Ectodermal cell (in vitro differentiated cells): ENCODE results near the gene CLN6.
"Not testable (repeated sequence)": the region's sequence is repeated elsewhere in the genome, so short reads cannot be mapped to it uniquely, and the experiment has no call there.

ENCODE experiments used
- H3K27ac ChIP-seq: 2 replicates; pipeline ENCODE4 v1.7.0; 2013; ENCODE audit warnings: mild to moderate bottlenecking, low read depth, low read length; ENCODE audit not compliant: insufficient read depth, poor library complexity, severe bottlenecking
- H3K27me3 ChIP-seq: 2 replicates; pipeline ENCODE4 v1.7.0; 2013; ENCODE audit warnings: mild to moderate bottlenecking, low read length; ENCODE audit not compliant: insufficient read depth, control insufficient read depth, poor library complexity, severe bottlenecking
- H3K36me3 ChIP-seq: one replicate; pipeline ENCODE4 v1.7.0; 2013; ENCODE audit warnings: low read length; ENCODE audit not compliant: control insufficient read depth, insufficient read depth
- H3K4me1 ChIP-seq: one replicate; pipeline ENCODE4 v1.7.0; 2013; ENCODE audit warnings: low read length; ENCODE audit not compliant: control insufficient read depth, insufficient read depth
- H3K4me3 ChIP-seq: 2 replicates; pipeline ENCODE4 v1.7.0; 2013; ENCODE audit warnings: low read depth, low read length, control low read depth; ENCODE audit not compliant: insufficient read depth
- H3K9me3 ChIP-seq: 2 replicates; pipeline ENCODE4 v1.7.0; 2013; ENCODE audit warnings: mild to moderate bottlenecking, low read length, moderate library complexity; ENCODE audit not compliant: control insufficient read depth
- WGBS, 2 experiments: methylation state at CpG; one replicate each; pipeline ENCODE4 v1.1.7; 2013; ENCODE audit warnings: missing lambda C conversion rate in 2 of 2; 5-methylcytosine and 5-hydroxymethylcytosine counted together

CLN6 gene

GRCh38 chr15:68256675-68257450, 27.3 kb upstream of the CLN6 start:
- Histone ChIP-seq H3K27ac (peak overlapping the region; percentile 41), H3K27me3 (no peaks in the 10 kb centered on the region), H3K36me3 (no peaks in the 10 kb centered on the region), H3K4me1 (no peaks in the 10 kb centered on the region), H3K4me3 (peak overlapping the region; percentile 55), H3K9me3 (no peaks in the 10 kb centered on the region)
- 8 to 10% methylated on average over 54 to 56 of the region's 57 CpGs for WGBS, 2 experiments

GRCh38 chr15:68252925-68253534, 23.5 kb upstream of the CLN6 start:
- Histone ChIP-seq H3K4me1 (no peaks in the 10 kb centered on the region), H3K27me3 (no peaks in the 10 kb centered on the region), H3K4me3 (no peak overlapping the region), H3K27ac (no peak overlapping the region), H3K9me3 (no peaks in the 10 kb centered on the region), H3K36me3 (no peaks in the 10 kb centered on the region)
- 54 to 60% methylated on average over 7 of the region's 7 CpGs for WGBS, 2 experiments

- no peak overlapping the region for H3K27ac ChIP-seq
- H3K4me3 ChIP-seq: no peak overlapping the region
- 100% methylated on average over 1 of the region's 3 CpGs for WGBS, 2 experiments
- no peaks in the 10 kb centered on the region for H3K4me1 ChIP-seq
- no peaks in the 10 kb centered on the region for H3K9me3 ChIP-seq
- H3K27me3 ChIP-seq: no peaks in the 10 kb centered on the region
- H3K36me3 ChIP-seq: no peaks in the 10 kb centered on the region
These were observed 19.7 kb upstream of the CLN6 start for GRCh38 chr15:68249058-68249713.

DNA sequence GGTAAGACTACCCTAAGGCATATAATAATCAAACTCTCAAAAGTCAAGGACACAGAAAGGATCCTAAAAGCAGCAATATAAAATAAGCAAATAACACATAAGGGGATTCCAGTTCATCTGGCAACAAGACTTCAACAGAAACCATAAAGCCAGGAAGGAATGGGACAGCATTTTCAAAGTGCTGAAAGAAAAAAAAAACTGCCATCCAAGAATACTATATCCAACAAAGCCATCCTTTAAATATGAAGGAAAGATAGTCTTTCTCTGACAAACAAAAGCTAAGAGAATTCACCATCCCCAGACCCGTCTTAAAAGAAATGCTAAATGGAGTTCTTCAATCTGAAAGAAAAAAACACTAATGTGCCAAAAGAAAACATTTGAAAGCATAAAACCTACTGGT, 14.7 kb upstream of the CLN6 start:
- WGBS, 2 experiments: 88 to 100% methylated on average over 1 of the region's 1 CpG
- H3K9me3 ChIP-seq: no peaks in the 10 kb centered on the region
- H3K27ac ChIP-seq: no peak overlapping the region
- H3K4me3 ChIP-seq: no peak overlapping the region
- H3K4me1 ChIP-seq: no peaks in the 10 kb centered on the region
- H3K36me3 ChIP-seq: no peaks in the 10 kb centered on the region
- H3K27me3 ChIP-seq: no peaks in the 10 kb centered on the region

DNA sequence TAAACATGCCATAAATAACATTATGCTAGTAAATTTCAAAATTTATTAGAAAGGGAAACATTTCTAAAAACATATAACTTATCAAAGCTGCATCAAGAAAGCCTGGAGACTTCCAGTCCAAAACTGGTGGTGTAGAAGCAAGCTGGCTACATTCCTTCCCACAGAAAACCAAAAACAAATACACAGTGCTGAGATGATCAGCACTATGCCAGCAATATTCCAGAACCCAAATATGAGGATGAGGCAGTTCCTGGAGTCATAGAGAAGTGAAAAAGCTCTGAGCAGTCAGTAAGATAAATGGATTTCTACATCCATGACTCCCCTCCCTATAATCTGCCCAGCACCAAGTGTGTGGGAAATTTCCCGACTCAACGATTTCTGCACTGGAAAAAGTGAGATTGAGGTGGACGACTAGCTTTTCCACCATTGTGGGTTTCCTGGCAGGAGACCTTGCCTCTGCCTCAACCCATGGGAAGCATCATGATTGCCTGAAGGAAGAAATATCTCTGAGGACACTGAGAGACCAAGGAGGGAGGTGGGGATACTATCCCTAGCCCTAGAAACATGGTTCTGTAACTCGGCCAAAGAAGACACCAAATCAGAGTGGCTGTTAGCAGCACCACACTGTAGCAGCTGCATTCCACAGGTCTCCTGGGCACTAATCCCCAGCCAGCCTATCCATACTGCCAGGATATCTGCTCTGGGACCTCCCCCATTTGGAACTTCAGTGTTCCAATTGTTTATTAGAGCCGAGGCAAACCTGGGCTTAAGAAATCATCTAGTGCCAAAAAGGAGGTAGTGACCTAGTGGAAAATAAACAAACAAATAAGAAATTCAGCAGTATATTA, 11.8 kb upstream of the CLN6 start:
- H3K9me3 ChIP-seq: no peaks in the 10 kb centered on the region
- WGBS, 2 experiments: 77 to 81% methylated on average over 5 of the region's 5 CpGs
- H3K27me3 ChIP-seq: no peaks in the 10 kb centered on the region
- H3K27ac ChIP-seq: peak overlapping the region; percentile 47
- no peak overlapping the region for H3K4me3 ChIP-seq
- no peaks in the 10 kb centered on the region for H3K4me1 ChIP-seq
- H3K36me3 ChIP-seq: no peaks in the 10 kb centered on the region

- Histone ChIP-seq H3K4me1 (peaks cover 2% of the 10 kb centered on the region), H3K27me3 (no peaks in the 10 kb centered on the region), H3K36me3 (no peaks in the 10 kb centered on the region), H3K27ac (no peak overlapping the region), H3K4me3 (no peak overlapping the region), H3K9me3 (no peaks in the 10 kb centered on the region)
These were observed 9.5 kb upstream of the CLN6 start for GRCh38 chr15:68239025-68239424.

GRCh38 chr15:68235022-68235421, 5.5 kb upstream of the CLN6 start:
- H3K4me3 ChIP-seq: no peak overlapping the region
- peaks cover 13% of the 10 kb centered on the region for H3K4me1 ChIP-seq
- WGBS, 2 experiments: 91% methylated on average over 4 of the region's 4 CpGs
- no peaks in the 10 kb centered on the region for H3K9me3 ChIP-seq
- no peaks in the 10 kb centered on the region for H3K27me3 ChIP-seq
- no peaks in the 10 kb centered on the region for H3K36me3 ChIP-seq
- H3K27ac ChIP-seq: no peak overlapping the region

- H3K4me1 ChIP-seq: peaks cover 13% of the 10 kb centered on the region
- H3K27me3 ChIP-seq, H3K4me3 ChIP-seq, H3K9me3 ChIP-seq, H3K27ac ChIP-seq, H3K36me3 ChIP-seq: not testable (repeated sequence)
- WGBS, 2 experiments: 87 to 92% methylated on average over 9 of the region's 9 CpGs
These were observed 5.0 kb upstream of the CLN6 start for GRCh38 chr15:68234520-68234919.

GRCh38 chr15:68234060-68234459, 4.5 kb upstream of the CLN6 start:
- Histone ChIP-seq H3K27me3 (no peaks in the 10 kb centered on the region), H3K9me3 (no peaks in the 10 kb centered on the region), H3K4me3 (no peak overlapping the region), H3K36me3 (no peaks in the 10 kb centered on the region), H3K27ac (no peak overlapping the region), H3K4me1 (peaks cover 13% of the 10 kb centered on the region)
- 87 to 90% methylated on average over 6 of the region's 6 CpGs for WGBS, 2 experiments

- no peaks in the 10 kb centered on the region for H3K27me3 ChIP-seq
- no peaks in the 10 kb centered on the region for H3K36me3 ChIP-seq
- H3K9me3 ChIP-seq: no peaks in the 10 kb centered on the region
- WGBS, 2 experiments: 90 to 93% methylated on average over 5 to 6 of the region's 6 CpGs
- peaks cover 13% of the 10 kb centered on the region for H3K4me1 ChIP-seq
- H3K4me3 ChIP-seq: no peak overlapping the region
- no peak overlapping the region for H3K27ac ChIP-seq
These were observed 3.4 kb upstream of the CLN6 start for GRCh38 chr15:68232937-68233336.
